ENCODE results near the gene KCNG4.

The KCNG4 gene

GRCh38 chr16:84281074-84281473 lies 41.3 kb upstream of the KCNG4 start:
- TF ChIP-seq, protein P1, sequence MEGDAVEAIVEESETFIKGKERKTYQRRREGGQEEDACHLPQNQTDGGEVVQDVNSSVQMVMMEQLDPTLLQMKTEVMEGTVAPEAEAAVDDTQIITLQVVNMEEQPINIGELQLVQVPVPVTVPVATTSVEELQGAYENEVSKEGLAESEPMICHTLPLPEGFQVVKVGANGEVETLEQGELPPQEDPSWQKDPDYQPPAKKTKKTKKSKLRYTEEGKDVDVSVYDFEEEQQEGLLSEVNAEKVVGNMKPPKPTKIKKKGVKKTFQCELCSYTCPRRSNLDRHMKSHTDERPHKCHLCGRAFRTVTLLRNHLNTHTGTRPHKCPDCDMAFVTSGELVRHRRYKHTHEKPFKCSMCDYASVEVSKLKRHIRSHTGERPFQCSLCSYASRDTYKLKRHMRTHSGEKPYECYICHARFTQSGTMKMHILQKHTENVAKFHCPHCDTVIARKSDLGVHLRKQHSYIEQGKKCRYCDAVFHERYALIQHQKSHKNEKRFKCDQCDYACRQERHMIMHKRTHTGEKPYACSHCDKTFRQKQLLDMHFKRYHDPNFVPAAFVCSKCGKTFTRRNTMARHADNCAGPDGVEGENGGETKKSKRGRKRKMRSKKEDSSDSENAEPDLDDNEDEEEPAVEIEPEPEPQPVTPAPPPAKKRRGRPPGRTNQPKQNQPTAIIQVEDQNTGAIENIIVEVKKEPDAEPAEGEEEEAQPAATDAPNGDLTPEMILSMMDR (IDR thresholded peaks at IDR 0.05; ENCODE audit: low read depth, low read length, missing control alignments), result no peak
- H3K4me3 ChIP-seq (ENCODE audit: low read depth, low read length), result no peak overlapping the region
- peak; percentile 21 for DNase-seq (ENCODE audit: low read depth)

GRCh38 chr16:84279881-84280280 lies 40.1 kb upstream of the KCNG4 start:
- no peak overlapping the region for H3K4me3 ChIP-seq (ENCODE audit: low read depth, low read length)
- TF ChIP-seq, protein P1 (IDR thresholded peaks at IDR 0.05; ENCODE audit: low read depth, low read length, missing control alignments), result no peak
- no peak for DNase-seq (ENCODE audit: low read depth)

GRCh38 chr16:84278968-84279367 lies 39.2 kb upstream of the KCNG4 start:
- TF ChIP-seq, protein P1 (IDR thresholded peaks at IDR 0.05; ENCODE audit: low read depth, low read length, missing control alignments), result no peak
- no peak for DNase-seq (ENCODE audit: low read depth)
- no peak overlapping the region for H3K4me3 ChIP-seq (ENCODE audit: low read depth, low read length)

DNA sequence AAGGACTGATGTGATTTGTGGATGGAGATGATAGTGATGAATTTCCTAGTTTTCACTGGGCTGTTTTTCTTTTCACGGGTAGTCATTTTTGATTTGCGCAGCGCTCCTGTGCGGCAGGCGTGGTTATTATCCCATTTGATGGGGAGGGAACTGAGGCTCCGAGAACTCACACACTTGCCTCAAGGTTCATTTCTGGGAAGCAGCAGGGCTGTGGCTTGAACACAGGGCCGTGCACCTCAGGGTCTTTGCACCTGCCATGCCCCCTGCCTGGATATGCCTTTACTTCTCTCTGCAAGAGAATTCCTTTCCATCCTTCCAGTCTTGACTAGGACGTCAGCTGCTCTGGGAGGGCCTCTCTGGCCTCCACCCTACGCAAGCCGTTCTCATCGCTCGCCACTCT lies 38.5 kb upstream of the KCNG4 start:
- TF ChIP-seq, protein P1 (IDR thresholded peaks at IDR 0.05; ENCODE audit: low read depth, low read length, missing control alignments), result no peak
- no peak for DNase-seq (ENCODE audit: low read depth)
- H3K4me3 ChIP-seq (ENCODE audit: low read depth, low read length), result no peak overlapping the region

DNA sequence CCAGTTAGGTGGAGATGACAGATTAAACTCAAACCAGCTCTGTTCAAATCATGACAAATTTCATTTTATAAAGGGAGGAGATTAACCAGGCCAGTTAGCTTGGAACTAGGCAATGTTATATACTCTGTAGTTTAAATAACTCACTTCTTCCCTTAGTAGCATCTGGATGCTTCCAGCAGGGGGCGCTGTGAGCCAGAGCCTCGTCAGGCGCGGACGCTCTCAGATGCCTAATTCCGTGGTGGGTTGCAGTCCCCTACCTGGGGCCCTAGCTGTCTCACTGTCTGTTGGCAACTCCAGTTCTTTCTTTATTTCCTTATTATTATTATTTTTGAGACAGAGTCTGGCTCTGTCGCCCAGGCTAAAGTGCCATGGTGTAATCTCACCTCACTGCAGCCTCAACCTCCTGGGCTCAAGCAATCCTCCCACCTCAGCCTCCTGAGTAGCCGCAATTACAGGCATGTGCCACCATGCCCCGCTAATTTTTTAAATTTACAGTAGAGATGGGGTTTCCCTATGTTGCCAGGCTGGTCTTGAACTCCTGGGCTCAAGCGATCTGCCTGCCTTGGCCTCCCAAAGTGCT lies 37.5 kb upstream of the KCNG4 start:
- TF ChIP-seq, protein P1 (IDR thresholded peaks at IDR 0.05; ENCODE audit: low read depth, low read length, missing control alignments), result peak; percentile 79
- no peak overlapping the region for H3K4me3 ChIP-seq (ENCODE audit: low read depth, low read length)
- DNase-seq (ENCODE audit: low read depth), result peak; percentile 10

- no peak overlapping the region for H3K4me3 ChIP-seq (ENCODE audit: low read depth, low read length)
- TF ChIP-seq, protein P1 (IDR thresholded peaks at IDR 0.05; ENCODE audit: low read depth, low read length, missing control alignments), result no peak
- no peak for DNase-seq (ENCODE audit: low read depth)
Observed at GRCh38 chr16:84275585-84276151, 35.9 kb upstream of the KCNG4 start.

GRCh38 chr16:84274515-84274914 lies 34.7 kb upstream of the KCNG4 start:
- TF ChIP-seq, protein P1 (IDR thresholded peaks at IDR 0.05; ENCODE audit: low read depth, low read length, missing control alignments), result no peak
- no peak overlapping the region for H3K4me3 ChIP-seq (ENCODE audit: low read depth, low read length)
- DNase-seq (ENCODE audit: low read depth), result no peak

Data from GM12864 (cell line).